Muscle of leg (tissue), 16 donors: ENCODE measurements around the gene TIMM9. TPM values are rescaled to one million over a fixed set of nuclear protein-coding genes. Genes with fewer than 3 reads are reported as not detected.

Experiments used
- DNase-seq: peaks from one replicate; pipeline ENCODE4 v3.0.0; 2013
- H3K27ac ChIP-seq: one replicate; pipeline ENCODE4 v1.5.1; 2013; ENCODE audit warnings: mild to moderate bottlenecking, low read length, control low read depth
- H3K27me3 ChIP-seq: one replicate; pipeline ENCODE4 v1.6.1; 2013; ENCODE audit warnings: low read length; ENCODE audit not compliant: control insufficient read depth, insufficient read depth
- H3K36me3 ChIP-seq: one replicate; pipeline ENCODE4 v1.6.1; 2013; ENCODE audit warnings: low read length; ENCODE audit not compliant: control insufficient read depth, insufficient read depth
- H3K4me1 ChIP-seq: one replicate; pipeline ENCODE4 v1.6.1; 2013; ENCODE audit warnings: low read length; ENCODE audit not compliant: control insufficient read depth, insufficient read depth
- H3K4me3 ChIP-seq: one replicate; pipeline ENCODE4 v1.5.1; 2013; ENCODE audit warnings: low read length, control low read depth
- H3K9me3 ChIP-seq: replicated peaks from 2 replicates; pipeline ENCODE4 v1.6.1; 2013; ENCODE audit warnings: low read depth, low read length; ENCODE audit not compliant: control insufficient read depth
- WGBS: methylation state at CpG from one replicate; pipeline ENCODE4 v1.1.5; 2013; ENCODE audit warnings: missing lambda C conversion rate; ENCODE audit not compliant: insufficient coverage; 5-methylcytosine and 5-hydroxymethylcytosine counted together
- long read RNA-seq, 11 donors: transcript quantifications; one replicate each; lab custom pipeline, GENCODE V29; 2026
- polyA plus RNA-seq, 8 donors: library from polyadenylated mRNA; unstranded; fragments of 120-200 nt; gene quantifications; one replicate each; pipeline versions ENCODE4 v1.2.1 to v1.2.3, GENCODE V29; 2013; ENCODE audit warnings: inconsistent platforms in 1 of 8, low replicate concordance in 1 of 8; ENCODE audit not compliant: insufficient read length in 8 of 8, insufficient read depth in 1 of 8
- total RNA-seq: library from RNA; stranded (reverse); fragments of 120-200 nt; gene quantifications from one replicate; pipeline ENCODE4 v1.2.4, GENCODE V29; 2013

TIMM9 gene
- 42.5 TPM for total RNA-seq
- polyA plus RNA-seq: 10 to 100 TPM; 77.4 to 99.1 (median 86.9) TPM
- long read RNA-seq, donor 1, partial matches to known transcripts: 17 of 19 reads
- long read RNA-seq, donor 1, other reads (novel, unspliced or antisense): 0 of 19 reads
- long read RNA-seq, donor 2: 0 reads
- long read RNA-seq, donor 3, partial matches to known transcripts: 17 of 22 reads
- long read RNA-seq, donor 3, other reads (novel, unspliced or antisense): 0 of 22 reads
- long read RNA-seq, donor 4, partial matches to known transcripts: 18 of 21 reads
- long read RNA-seq, donor 4, other reads (novel, unspliced or antisense): 0 of 21 reads
- long read RNA-seq, donor 5, transcript TIMM9-205 (4 exons, 430 nt): major isoform, 6 of 59 reads
- long read RNA-seq, donor 5, partial matches to known transcripts: 51 of 59 reads
- long read RNA-seq, donor 5, other reads (novel, unspliced or antisense): 0 of 59 reads
- long read RNA-seq, donor 6, partial matches to known transcripts: 33 of 39 reads
- long read RNA-seq, donor 6, other reads (novel, unspliced or antisense): 0 of 39 reads
- long read RNA-seq, donor 7, partial matches to known transcripts: 39 of 47 reads
- long read RNA-seq, donor 7, other reads (novel, unspliced or antisense): 0 of 47 reads
- long read RNA-seq, donor 8, partial matches to known transcripts: 24 of 26 reads
- long read RNA-seq, donor 8, other reads (novel, unspliced or antisense): 0 of 26 reads
- long read RNA-seq, donor 9, partial matches to known transcripts: 24 of 28 reads
- long read RNA-seq, donor 9, other reads (novel, unspliced or antisense): 0 of 28 reads
- long read RNA-seq, donor 10, transcript TIMM9-205 (4 exons, 430 nt): major isoform, 5 of 42 reads
- long read RNA-seq, donor 10, partial matches to known transcripts: 34 of 42 reads
- long read RNA-seq, donor 10, other reads (novel, unspliced or antisense): 0 of 42 reads
- long read RNA-seq, donor 11, partial matches to known transcripts: 27 of 31 reads
- long read RNA-seq, donor 11, other reads (novel, unspliced or antisense): 0 of 31 reads

- peak within 1 kb of the TSS; percentile 99 for H3K4me3 ChIP-seq
- H3K36me3 ChIP-seq: peaks cover 2% of the 10 kb centered on the region
These were observed at the start of gene TIMM9, which contains the start of gene KIAA0586 for GRCh38 chr14:58427281-58428117. TSS of gene TIMM9 (minus strand) at chr14:58427531. CDS start at chr14:58411945, 15,586 bp downstream. TSS of gene KIAA0586 (plus strand) at chr14:58427719. CDS start at chr14:58428265, 546 bp downstream.

GRCh38 chr14:58476320-58476719 lies 49.0 kb upstream of the TIMM9 start:
- H3K9me3 ChIP-seq: no peaks in the 10 kb centered on the region
- H3K27me3 ChIP-seq: no peaks in the 10 kb centered on the region
- no peak for DNase-seq
- WGBS: no CpG with 5 or more reads among the region's 1 CpG
- no peaks in the 10 kb centered on the region for H3K4me1 ChIP-seq
- H3K36me3 ChIP-seq: peaks cover 12% of the 10 kb centered on the region
- H3K4me3 ChIP-seq: no peak overlapping the region
- H3K27ac ChIP-seq: no peak overlapping the region

More at GRCh38 chr14:58427281-58428117, at the start of gene TIMM9, which contains the start of gene KIAA0586:
- H3K9me3 ChIP-seq: no peaks in the 10 kb centered on the region
- peak; percentile 100 for DNase-seq
- no peaks in the 10 kb centered on the region for H3K27me3 ChIP-seq
- WGBS: 2% methylated on average over 11 of the region's 33 CpGs
- peak within 1 kb of the TSS; percentile 98 for H3K27ac ChIP-seq
- H3K4me1 ChIP-seq: peaks cover 6% of the 10 kb centered on the region

- no peaks in the 10 kb centered on the region for H3K27me3 ChIP-seq
- H3K4me1 ChIP-seq: no peaks in the 10 kb centered on the region
- no peak overlapping the region for H3K27ac ChIP-seq
- no peak for DNase-seq
- no peak overlapping the region for H3K4me3 ChIP-seq
- H3K9me3 ChIP-seq: no peaks in the 10 kb centered on the region
- peaks cover 16% of the 10 kb centered on the region for H3K36me3 ChIP-seq
- WGBS: no CpG with 5 or more reads among the region's 5 CpGs
These were observed 42.0 kb upstream of the TIMM9 start for GRCh38 chr14:58469309-58469708.

- H3K27ac ChIP-seq: no peak overlapping the region
- H3K4me1 ChIP-seq: no peaks in the 10 kb centered on the region
- DNase-seq: no peak
- no CpG with 5 or more reads among the region's 2 CpGs for WGBS
- no peaks in the 10 kb centered on the region for H3K9me3 ChIP-seq
- H3K36me3 ChIP-seq: peaks cover 21% of the 10 kb centered on the region
- H3K4me3 ChIP-seq: no peak overlapping the region
- H3K27me3 ChIP-seq: no peaks in the 10 kb centered on the region
These were observed 40.2 kb upstream of the TIMM9 start for GRCh38 chr14:58467575-58467974.

DNA sequence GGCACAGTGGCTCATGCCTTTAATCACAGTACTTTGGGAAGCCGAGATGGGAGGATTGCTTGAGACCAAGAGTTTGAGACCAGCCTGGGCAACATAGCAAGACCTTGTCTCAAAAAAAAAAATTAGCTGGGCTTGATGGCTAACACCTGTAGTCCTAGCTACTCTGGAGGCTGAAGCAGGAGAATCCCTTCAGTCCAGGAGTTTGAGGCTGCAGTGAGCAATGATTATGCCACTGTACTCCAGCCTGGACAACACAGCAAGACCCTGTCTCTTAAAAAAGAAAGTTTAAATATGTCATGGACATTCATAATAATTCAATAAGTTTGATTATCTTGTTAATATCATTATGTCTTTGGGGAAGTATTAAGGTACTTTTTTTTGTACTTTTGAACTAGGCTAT lies 39.1 kb upstream of the TIMM9 start:
- no peaks in the 10 kb centered on the region for H3K27me3 ChIP-seq
- H3K4me3 ChIP-seq: no peak overlapping the region
- peaks cover 22% of the 10 kb centered on the region for H3K36me3 ChIP-seq
- no peaks in the 10 kb centered on the region for H3K4me1 ChIP-seq
- H3K9me3 ChIP-seq: no peaks in the 10 kb centered on the region
- DNase-seq: no peak
- H3K27ac ChIP-seq: no peak overlapping the region
- whole genome bisulfite sequencing: 100% methylated on average over 1 of the region's 1 CpG

DNA sequence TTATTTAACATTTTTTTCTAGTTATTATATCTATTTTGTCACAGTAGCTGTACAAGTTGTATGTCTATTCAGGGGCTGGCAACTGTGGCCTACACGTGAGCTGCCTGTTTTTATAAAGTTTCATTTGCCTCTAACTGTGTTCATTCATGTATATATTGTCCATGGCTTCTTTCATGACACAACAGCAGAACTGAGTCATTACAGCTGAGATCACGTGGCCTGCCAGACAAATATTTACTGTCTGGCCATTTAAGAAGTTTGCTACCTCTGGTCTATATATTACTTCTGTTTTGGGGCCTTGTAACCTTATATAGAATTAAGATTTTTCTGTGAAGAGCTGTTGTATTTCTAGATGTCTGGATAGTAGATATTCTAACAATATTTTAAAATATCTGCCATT lies 38.1 kb upstream of the TIMM9 start:
- Histone ChIP-seq H3K9me3 (no peaks in the 10 kb centered on the region), H3K36me3 (peaks cover 24% of the 10 kb centered on the region), H3K4me3 (no peak overlapping the region), H3K4me1 (no peaks in the 10 kb centered on the region), H3K27ac (no peak overlapping the region), H3K27me3 (no peaks in the 10 kb centered on the region)
- DNase-seq: no peak
- no CpG with 5 or more reads among the region's 2 CpGs for WGBS

- Histone ChIP-seq H3K27me3 (no peaks in the 10 kb centered on the region), H3K4me3 (no peak overlapping the region), H3K36me3 (peaks cover 24% of the 10 kb centered on the region), H3K9me3 (no peaks in the 10 kb centered on the region), H3K4me1 (no peaks in the 10 kb centered on the region), H3K27ac (no peak overlapping the region)
- WGBS: 97% methylated on average over 5 of the region's 8 CpGs
- no peak for DNase-seq
These were observed 37.3 kb upstream of the TIMM9 start for GRCh38 chr14:58464652-58465051.

- no peak overlapping the region for H3K27ac ChIP-seq
- peaks cover 19% of the 10 kb centered on the region for H3K36me3 ChIP-seq
- no peaks in the 10 kb centered on the region for H3K4me1 ChIP-seq
- H3K4me3 ChIP-seq: no peak overlapping the region
- no CpG with 5 or more reads among the region's 2 CpGs for WGBS
- no peak for DNase-seq
- H3K27me3 ChIP-seq: no peaks in the 10 kb centered on the region
- H3K9me3 ChIP-seq: no peaks in the 10 kb centered on the region
These were observed 35.8 kb upstream of the TIMM9 start for GRCh38 chr14:58463147-58463546.

GRCh38 chr14:58460772-58461171 lies 33.4 kb upstream of the TIMM9 start:
- Histone ChIP-seq H3K27me3 (no peaks in the 10 kb centered on the region), H3K36me3 (peaks cover 21% of the 10 kb centered on the region), H3K4me3 (no peak overlapping the region), H3K27ac (no peak overlapping the region), H3K4me1 (no peaks in the 10 kb centered on the region), H3K9me3 (no peaks in the 10 kb centered on the region)
- DNase-seq: no peak
- no CpG with 5 or more reads among the region's 2 CpGs for WGBS
